ENCODE results near the gene PORCN. TPM values are rescaled to one million over a fixed set of nuclear protein-coding genes. Genes with fewer than 3 reads are reported as not detected.

PORCN gene
- total and polyA plus RNA-seq, 2 of the 13 experiments (the other 11 are each of a cell fraction or from before 2014, with no cell fraction given): 3.9 to 5.8 TPM

- TF ChIP-seq, protein P1, sequence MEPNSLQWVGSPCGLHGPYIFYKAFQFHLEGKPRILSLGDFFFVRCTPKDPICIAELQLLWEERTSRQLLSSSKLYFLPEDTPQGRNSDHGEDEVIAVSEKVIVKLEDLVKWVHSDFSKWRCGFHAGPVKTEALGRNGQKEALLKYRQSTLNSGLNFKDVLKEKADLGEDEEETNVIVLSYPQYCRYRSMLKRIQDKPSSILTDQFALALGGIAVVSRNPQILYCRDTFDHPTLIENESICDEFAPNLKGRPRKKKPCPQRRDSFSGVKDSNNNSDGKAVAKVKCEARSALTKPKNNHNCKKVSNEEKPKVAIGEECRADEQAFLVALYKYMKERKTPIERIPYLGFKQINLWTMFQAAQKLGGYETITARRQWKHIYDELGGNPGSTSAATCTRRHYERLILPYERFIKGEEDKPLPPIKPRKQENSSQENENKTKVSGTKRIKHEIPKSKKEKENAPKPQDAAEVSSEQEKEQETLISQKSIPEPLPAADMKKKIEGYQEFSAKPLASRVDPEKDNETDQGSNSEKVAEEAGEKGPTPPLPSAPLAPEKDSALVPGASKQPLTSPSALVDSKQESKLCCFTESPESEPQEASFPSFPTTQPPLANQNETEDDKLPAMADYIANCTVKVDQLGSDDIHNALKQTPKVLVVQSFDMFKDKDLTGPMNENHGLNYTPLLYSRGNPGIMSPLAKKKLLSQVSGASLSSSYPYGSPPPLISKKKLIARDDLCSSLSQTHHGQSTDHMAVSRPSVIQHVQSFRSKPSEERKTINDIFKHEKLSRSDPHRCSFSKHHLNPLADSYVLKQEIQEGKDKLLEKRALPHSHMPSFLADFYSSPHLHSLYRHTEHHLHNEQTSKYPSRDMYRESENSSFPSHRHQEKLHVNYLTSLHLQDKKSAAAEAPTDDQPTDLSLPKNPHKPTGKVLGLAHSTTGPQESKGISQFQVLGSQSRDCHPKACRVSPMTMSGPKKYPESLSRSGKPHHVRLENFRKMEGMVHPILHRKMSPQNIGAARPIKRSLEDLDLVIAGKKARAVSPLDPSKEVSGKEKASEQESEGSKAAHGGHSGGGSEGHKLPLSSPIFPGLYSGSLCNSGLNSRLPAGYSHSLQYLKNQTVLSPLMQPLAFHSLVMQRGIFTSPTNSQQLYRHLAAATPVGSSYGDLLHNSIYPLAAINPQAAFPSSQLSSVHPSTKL (CRISPR knock-in tag; IDR thresholded peaks at IDR 0.05): no peak
- TF ChIP-seq KDM4B (CRISPR knock-in tag; IDR thresholded peaks at IDR 0.05) (no peak), MIER2 (CRISPR knock-in tag; IDR thresholded peaks at IDR 0.05) (no peak), ZNF775 (CRISPR knock-in tag; IDR thresholded peaks at IDR 0.05; ENCODE audit: borderline replicate concordance) (no peak), EP300 (IDR thresholded peaks at IDR 0.05; ENCODE audit: low read depth in 2 of 2, low read length in 2 of 2) (no peak), EP300 (CRISPR knock-in tag; IDR thresholded peaks at IDR 0.05; ENCODE audit: borderline replicate concordance) (no peak), SMAD3 (CRISPR knock-in tag; IDR thresholded peaks at IDR 0.05) (no peak), ELF4 (CRISPR knock-in tag; IDR thresholded peaks at IDR 0.05; ENCODE audit: borderline replicate concordance) (peak; percentile 71; the same call in 1 of the 2 replicates), ZFP91 (CRISPR knock-in tag; IDR thresholded peaks at IDR 0.05; ENCODE audit: borderline replicate concordance) (peak; percentile 72; the same call in 1 of the 2 replicates), ZNF501 (CRISPR knock-in tag; IDR thresholded peaks at IDR 0.05) (peak; percentile 62; the same call in 1 of the 2 replicates), ZMYM3 (CRISPR knock-in tag; IDR thresholded peaks at IDR 0.05) (0 out of 2 replicates have a peak, but pooled peaks have one; percentile 29), GABPB1 (CRISPR knock-in tag; IDR thresholded peaks at IDR 0.05) (peak; percentile 54; the same call in 1 of the 2 replicates), ZNF382 (CRISPR knock-in tag; IDR thresholded peaks at IDR 0.05; ENCODE audit: borderline replicate concordance) (no peak), YY1 (IDR thresholded peaks at IDR 0.05; ENCODE audit: insufficient read depth, insufficient replicate concordance, low read depth, low read length) (peak; percentile 49), HOXA3 (CRISPR knock-in tag; IDR thresholded peaks at IDR 0.05) (peak; percentile 87), ARNTL (CRISPR knock-in tag; IDR thresholded peaks at IDR 0.05) (no peak), KAT8 (CRISPR knock-in tag; IDR thresholded peaks at IDR 0.05) (peak; percentile 22; the same call in 1 of the 2 replicates), SNAPC5 (CRISPR knock-in tag; IDR thresholded peaks at IDR 0.05; ENCODE audit: borderline replicate concordance) (no peak), KDM3A (CRISPR knock-in tag; IDR thresholded peaks at IDR 0.05; ENCODE audit: low read depth) (0 out of 2 replicates have a peak, but pooled peaks have one; percentile 27), PHF8 (CRISPR knock-in tag; IDR thresholded peaks at IDR 0.05) (peak; percentile 62), SMARCE1 (IDR thresholded peaks at IDR 0.05; ENCODE audit: borderline replicate concordance) (no peak), SOX13 (IDR thresholded peaks at IDR 0.05) (no peak), SOX13 (CRISPR knock-in tag; conservative IDR thresholded peaks at IDR 0.05 in 1 of 2, IDR thresholded peaks at IDR 0.05 in 1 of 2) (no peak), THAP11 (CRISPR knock-in tag; IDR thresholded peaks at IDR 0.05) (peak; percentile 25; the same call in 1 of the 2 replicates)
Observed at GRCh38 chrX:48539345-48540027, 30.7 kb downstream of the PORCN start, which contains the start of gene TBC1D25 (continued).

Data from HepG2 (cell line).